ENCODE data around the gene APOO.

DNA sequence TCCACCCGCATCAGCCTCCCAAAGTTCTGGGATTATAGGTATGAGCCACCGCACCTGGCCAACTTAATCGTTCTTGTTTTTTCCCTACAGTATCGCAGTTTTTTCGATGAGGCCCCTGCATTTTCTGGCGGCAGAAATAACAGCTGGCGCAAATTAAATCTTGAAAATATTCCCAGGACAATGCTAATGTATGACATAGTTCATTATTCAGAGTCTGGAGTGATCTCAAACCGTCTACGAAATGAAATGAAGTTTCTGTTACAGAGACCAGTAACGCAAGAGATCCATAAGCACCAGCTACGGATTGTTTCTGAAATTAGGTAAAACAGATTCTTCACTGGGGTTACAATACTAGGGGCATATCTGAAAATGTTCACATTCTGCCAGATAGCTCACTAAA is 27.4 kb upstream of the APOO start:
- TF ChIP-seq REST (IDR thresholded peaks at IDR 0.05; ENCODE audit: low read depth) (no peak), NFIC (IDR thresholded peaks at IDR 0.05) (no peak), CREB1 (IDR thresholded peaks at IDR 0.05; ENCODE audit: low read depth) (no peak), TCF12 (IDR thresholded peaks at IDR 0.05; ENCODE audit: low read depth) (no peak), MAX (IDR thresholded peaks at IDR 0.05) (no peak), EP300 (IDR thresholded peaks at IDR 0.05; ENCODE audit: borderline replicate concordance) (no peak), CEBPB (IDR thresholded peaks at IDR 0.05) (no peak)
